HG03097 (cell line): ENCODE results near the gene MGAT4C.
"Not testable (repeated sequence)": the region's sequence is repeated elsewhere in the genome, so short reads cannot be mapped to it uniquely, and the experiment has no call there.

Source experiments
- ATAC-seq: cut with Tn5 transposase; IDR thresholded peaks from one replicate; pipeline ENCODE4 v1.9.1; 2021; ENCODE audit not compliant: unreplicated experiment, low FRiP score

MGAT4C gene

DNA sequence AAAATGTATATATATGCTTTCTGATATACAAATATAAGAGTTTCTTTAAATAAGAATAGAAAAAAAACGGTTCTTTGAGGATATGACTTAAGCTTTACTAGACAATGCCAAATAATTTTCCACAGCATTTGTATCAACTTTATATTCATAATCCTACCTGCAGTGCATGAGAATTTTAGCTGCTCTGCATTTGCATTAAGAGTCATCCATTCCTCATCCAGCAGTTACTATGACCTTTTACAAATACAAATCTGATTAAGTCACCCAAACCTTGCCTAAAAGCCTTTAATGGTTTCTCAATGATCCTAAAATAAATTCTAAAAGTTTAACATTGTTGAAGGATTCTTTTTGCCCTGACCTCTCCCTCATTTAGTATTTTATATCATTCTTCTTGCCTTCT, 116.5 kb downstream of the MGAT4C start:
- no peak for ATAC-seq

DNA sequence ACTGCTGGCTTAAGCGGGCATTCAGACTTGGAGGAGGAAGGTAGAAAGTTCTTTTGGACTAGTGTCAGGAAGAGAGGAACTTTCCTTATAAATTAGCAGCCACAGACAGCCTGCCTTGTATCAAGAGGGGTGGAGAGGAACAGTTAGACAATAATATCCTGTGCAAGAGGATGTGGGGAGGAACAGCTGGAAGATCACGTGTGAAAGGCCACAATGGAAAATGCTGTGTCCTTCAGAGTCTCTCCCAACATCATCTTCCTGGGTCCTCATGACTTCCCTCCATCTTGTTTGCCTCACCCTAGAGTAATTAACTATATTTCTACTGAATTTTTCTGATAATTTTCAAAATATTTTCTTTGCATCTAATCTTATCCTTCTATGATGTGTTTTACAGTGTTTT, 117.4 kb downstream of the MGAT4C start:
- no peak for ATAC-seq

GRCh38 chr12:86137936-86138335, 118.3 kb downstream of the MGAT4C start:
- ATAC-seq = no peak

- no peak for ATAC-seq
These were observed 121.6 kb downstream of the MGAT4C start for GRCh38 chr12:86134561-86134960.

GRCh38 chr12:86126900-86127299, 129.3 kb downstream of the MGAT4C start:
- not testable (repeated sequence) for ATAC-seq

DNA sequence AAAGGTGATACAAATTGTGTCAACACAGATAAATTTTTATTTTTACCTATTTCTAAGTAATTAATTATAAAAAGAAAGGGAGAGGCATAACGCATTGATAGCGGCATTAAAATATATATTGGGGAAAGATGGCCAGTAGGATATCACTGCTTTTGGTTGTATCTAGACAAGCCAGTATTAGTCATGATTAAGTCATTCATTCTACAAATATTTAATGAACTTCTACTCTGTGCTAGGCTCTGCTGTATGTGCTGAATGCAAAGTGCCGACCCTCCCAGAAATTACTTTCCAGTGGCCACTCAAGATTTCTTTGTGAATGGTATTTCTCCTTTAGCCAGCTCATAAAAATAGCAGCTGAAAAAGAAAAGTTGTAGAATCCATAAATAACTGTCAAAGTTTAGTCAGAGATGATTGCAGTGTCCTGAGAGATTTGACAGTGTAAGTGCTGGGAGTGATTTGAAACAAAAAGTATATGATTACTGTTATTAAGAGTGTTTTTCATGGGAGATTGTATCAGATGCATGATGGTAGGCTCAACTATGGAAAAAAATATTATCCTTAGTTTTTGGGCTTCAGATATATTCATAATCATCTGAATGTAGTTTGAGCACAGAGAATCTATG, 133.2 kb downstream of the MGAT4C start:
- no peak for ATAC-seq

GRCh38 chr12:86118161-86118560, 138.0 kb downstream of the MGAT4C start:
- no peak for ATAC-seq

DNA sequence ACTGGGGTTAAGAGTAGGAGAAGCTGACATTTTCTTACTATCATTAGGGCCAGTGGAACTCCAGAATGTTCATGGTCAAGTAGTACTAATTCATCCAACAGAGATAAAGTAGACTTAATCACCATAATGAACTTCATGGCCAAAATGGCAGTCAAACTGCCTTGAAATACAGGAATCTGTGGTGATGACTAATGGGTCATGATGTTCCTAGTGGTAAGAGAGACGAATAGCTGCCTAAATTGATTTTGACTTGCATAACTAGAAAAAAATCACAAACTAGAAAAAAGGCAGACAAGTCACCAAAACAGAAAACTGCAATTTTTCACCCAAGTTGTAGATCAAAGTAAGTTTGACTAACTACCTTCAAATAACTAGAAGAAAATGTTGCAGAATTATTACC, 138.5 kb downstream of the MGAT4C start:
- no peak for ATAC-seq

DNA sequence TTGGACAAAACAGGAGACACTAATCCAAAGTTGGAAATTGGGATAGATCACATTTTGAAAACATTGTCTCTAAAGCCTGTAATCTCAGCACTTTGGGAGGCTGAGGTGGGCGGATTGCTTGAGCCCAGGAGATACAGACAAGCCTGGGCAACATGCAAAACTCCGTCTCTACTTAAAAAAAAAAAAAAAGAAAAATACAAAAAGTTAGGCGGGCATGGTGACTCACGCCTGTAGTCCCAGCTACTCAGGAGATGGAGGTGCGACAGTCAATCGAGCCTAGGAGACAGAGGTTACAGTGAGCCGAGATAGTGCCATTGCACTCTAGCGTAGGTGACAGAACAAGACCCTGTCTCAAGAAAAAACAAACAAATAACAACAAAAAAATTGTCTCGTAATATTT, 152.1 kb downstream of the MGAT4C start:
- ATAC-seq = no peak

DNA sequence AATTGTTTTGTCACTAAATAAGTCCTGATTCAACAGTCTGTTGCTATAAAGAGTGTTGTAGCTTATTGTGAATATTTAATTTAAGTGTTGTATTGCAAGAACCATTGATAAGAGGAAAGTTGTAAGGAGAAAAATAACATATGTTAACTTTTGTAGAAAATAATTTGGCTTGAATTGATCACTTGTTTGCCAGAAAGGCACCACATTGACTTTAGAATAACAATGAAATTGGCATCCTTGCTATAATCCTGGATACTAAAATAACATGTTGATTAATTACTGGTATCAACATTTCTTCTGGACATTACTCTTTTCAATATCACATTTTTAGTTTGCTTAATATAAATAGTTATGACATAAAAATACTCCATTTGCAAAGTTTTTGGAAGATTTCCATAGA, 159.0 kb downstream of the MGAT4C start:
- no peak for ATAC-seq

- no peak for ATAC-seq
These were observed 164.5 kb downstream of the MGAT4C start for GRCh38 chr12:86091681-86092080.

DNA sequence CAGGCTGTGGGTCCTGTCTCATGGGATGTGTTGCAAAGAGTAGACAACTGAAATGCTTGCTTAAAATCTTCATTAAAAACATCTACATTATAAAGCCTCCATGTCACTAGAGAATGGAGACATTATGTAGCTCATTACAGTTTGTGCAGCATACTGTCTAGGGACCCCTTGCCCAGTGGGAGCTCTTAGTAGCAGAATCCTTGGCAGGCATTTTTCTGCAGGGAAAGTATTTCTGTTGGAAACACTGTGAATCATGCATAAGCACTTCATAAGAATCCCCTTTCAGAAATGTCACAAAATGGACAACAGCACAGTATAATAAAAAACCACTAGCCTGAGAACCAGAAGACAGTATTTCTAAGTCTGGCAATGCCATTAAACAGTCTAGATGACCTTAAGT, 174.3 kb downstream of the MGAT4C start:
- ATAC-seq = no peak

- ATAC-seq = not testable (repeated sequence)
These were observed 197.1 kb downstream of the MGAT4C start for GRCh38 chr12:86059052-86059451.

DNA sequence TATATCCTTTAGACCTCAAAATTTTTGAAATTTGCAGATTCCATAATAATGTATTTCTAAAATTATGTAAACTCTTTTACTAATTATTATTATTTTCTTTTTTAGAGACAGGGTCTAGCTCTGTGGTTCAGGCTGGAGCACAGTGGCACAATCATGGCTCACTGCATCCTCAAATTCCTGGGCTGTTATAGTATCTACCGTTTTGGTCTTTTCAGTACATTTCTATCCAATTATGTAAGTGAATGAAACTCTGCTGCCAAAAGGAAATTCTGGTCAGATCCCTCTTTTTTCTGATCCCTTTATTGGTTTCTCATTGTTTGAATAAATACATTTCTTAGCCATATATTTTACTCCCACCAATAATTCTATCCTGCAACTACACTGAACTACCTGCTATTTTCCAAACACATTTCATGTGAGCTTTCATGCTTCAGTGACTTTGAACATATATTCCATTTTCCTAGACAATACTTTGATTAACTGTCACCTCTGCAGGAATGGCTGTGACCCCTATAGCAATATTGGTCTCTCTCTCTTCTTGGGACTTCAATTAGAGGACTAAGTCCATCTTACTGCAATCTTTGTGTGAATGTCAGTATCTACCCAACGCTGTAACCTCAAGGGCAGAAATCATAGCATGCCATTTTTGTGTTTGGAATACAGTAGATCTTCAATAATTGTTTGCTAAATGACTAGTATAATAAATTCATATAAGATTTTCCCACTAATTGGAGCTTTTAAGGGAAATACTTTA, 198.9 kb downstream of the MGAT4C start:
- no peak for ATAC-seq

DNA sequence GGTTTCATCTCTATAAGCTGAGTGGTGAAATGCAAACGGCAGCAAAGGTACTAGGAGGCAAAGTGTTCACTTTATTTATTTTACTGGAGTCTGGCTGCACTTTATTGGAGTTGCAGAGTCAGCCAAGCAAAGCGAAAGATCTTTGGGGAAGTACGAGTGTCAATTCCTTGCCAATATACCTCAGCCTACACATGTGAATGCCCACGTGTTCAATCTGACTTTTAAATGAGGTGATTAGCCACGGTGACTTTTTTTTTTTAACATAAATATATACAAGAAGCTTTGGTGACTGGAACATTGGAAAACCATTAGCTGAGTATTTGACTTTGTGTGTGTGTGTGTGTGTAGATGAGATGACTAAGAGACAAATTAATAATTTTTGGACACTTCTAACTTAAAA, 203.3 kb downstream of the MGAT4C start:
- no peak for ATAC-seq

DNA sequence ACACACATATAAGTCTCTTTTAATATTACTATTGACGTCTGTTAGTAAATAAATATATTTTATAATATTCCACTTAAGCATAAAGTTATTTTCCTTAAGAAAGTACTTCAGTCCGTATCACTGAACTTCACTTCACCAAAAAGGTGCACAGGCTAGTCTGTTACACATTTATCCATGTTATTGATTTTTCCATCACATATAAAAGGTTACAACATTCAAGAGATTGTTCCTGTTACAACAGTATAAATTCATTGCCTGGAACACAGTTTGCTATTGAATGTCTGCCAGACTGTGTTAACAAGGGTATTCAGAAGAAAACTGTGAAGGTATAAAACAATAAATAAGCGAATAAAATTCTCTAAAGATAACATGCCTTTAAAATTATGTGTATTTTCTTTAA, 206.2 kb downstream of the MGAT4C start:
- ATAC-seq = no peak

GRCh38 chr12:86044396-86044795, 211.8 kb downstream of the MGAT4C start:
- no peak for ATAC-seq

DNA sequence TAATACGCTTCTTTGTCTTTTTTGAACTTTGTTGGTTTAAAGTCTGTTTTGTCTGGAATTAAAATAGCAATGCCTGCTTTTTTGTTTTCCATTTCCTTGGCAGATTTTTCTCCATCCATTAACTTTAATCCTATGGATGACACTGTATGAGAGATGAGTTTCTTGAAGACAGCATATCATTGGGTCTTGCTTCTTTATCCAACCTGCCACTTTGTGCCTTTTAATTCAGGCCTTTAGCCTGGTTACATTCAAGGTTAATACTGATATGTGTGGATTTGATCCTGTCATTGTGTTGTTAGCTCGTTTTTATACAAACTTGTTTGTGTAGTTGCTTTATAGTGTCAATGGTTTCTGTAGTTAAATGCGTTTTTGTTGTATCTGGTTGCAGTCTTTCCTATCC, 214.1 kb downstream of the MGAT4C start:
- ATAC-seq = no peak

GRCh38 chr12:86018361-86018760, 237.8 kb downstream of the MGAT4C start:
- no peak for ATAC-seq

- no peak for ATAC-seq
These were observed 241.2 kb downstream of the MGAT4C start for GRCh38 chr12:86015026-86015425.

- no peak for ATAC-seq
These were observed 249.5 kb downstream of the MGAT4C start for GRCh38 chr12:86006727-86007126.

- ATAC-seq = no peak
These were observed 258.1 kb downstream of the MGAT4C start for GRCh38 chr12:85998074-85998473.
